Loucy (cell line): Measurements from ENCODE around the gene PCDH10.

ENCODE experiments used
- H2AFZ ChIP-seq: fragments of 200-600 bp; sonication (generic); 2 replicates; pipeline ENCODE4 v1.6.0; 2016; ENCODE audit warnings: antibody characterized with exemption, mild to moderate bottlenecking, low read length, moderate library complexity
- H3F3A ChIP-seq: fragments of 200-600 bp; 2 replicates; pipeline ENCODE4 v1.6.0; 2016; ENCODE audit warnings: antibody characterized with exemption, low read depth, mild to moderate bottlenecking
- H3K27me3 ChIP-seq: fragments of 200-600 bp; sonication (generic); 2 replicates; pipeline ENCODE4 v1.6.1; 2014; ENCODE audit warnings: low read length, mild to moderate bottlenecking; ENCODE audit not compliant: insufficient read depth, poor library complexity, severe bottlenecking
- H3K36me3 ChIP-seq: fragments of 200-600 bp; sonication (generic); 2 replicates; pipeline ENCODE4 v1.6.1; 2016; ENCODE audit warnings: low read length; ENCODE audit not compliant: insufficient read depth
- H3K4me1 ChIP-seq: fragments of 200-600 bp; sonication (generic); 2 replicates; pipeline ENCODE4 v1.5.1; 2014; ENCODE audit warnings: low read length, mild to moderate bottlenecking; ENCODE audit not compliant: insufficient read depth, poor library complexity, severe bottlenecking
- H3K4me2 ChIP-seq: fragments of 200-600 bp; sonication (generic); 2 replicates; pipeline ENCODE4 v1.6.0; 2014; ENCODE audit warnings: antibody characterized with exemption, low read length, low read depth, mild to moderate bottlenecking; ENCODE audit not compliant: poor library complexity, severe bottlenecking
- H3K4me3 ChIP-seq: fragments of 200-600 bp; sonication (generic); 2 replicates; pipeline ENCODE4 v1.5.1; 2014; ENCODE audit warnings: low read length, mild to moderate bottlenecking, mixed read lengths; ENCODE audit not compliant: poor library complexity, severe bottlenecking
- H3K79me2 ChIP-seq: fragments of 200-600 bp; sonication (generic); 2 replicates; pipeline ENCODE4 v1.6.1; 2014; ENCODE audit warnings: low read length; ENCODE audit not compliant: insufficient read depth
- H3K9ac ChIP-seq: fragments of 200-600 bp; sonication (generic); 2 replicates; pipeline ENCODE4 v1.6.0; 2014; ENCODE audit warnings: mild to moderate bottlenecking, low read depth, low read length, moderate library complexity; ENCODE audit not compliant: poor library complexity, severe bottlenecking
- H3K9me2 ChIP-seq: fragments of 200-600 bp; sonication (generic); replicated peaks from 2 replicates; pipeline ENCODE4 v1.6.1; 2016; ENCODE audit warnings: low read depth, low read length, mixed read lengths
- H3K9me3 ChIP-seq: fragments of 200-600 bp; sonication (generic); 2 replicates; pipeline ENCODE4 v1.6.1; 2014; ENCODE audit warnings: mild to moderate bottlenecking, antibody characterized with exemption, low read length, low read depth; ENCODE audit not compliant: insufficient read depth
- H4K20me1 ChIP-seq: fragments of 200-600 bp; sonication (generic); 2 replicates; pipeline ENCODE4 v1.6.0; 2014; ENCODE audit warnings: antibody characterized with exemption, low read length, mild to moderate bottlenecking; ENCODE audit not compliant: insufficient read depth, poor library complexity, severe bottlenecking
- CTCF ChIP-seq: fragments of 200-600 bp; sonication (generic); conservative IDR thresholded peaks from 2 replicates; pipeline ENCODE4 v1.5.1; 2014; ENCODE audit warnings: mild to moderate bottlenecking, antibody characterized with exemption, low read length
- EZH2phosphoT487 ChIP-seq: fragments of 200-600 bp; IDR thresholded peaks from 2 replicates; pipeline ENCODE4 v1.6.1; 2018; ENCODE audit warnings: antibody characterized with exemption, mild to moderate bottlenecking, moderate library complexity, borderline replicate concordance

The PCDH10 gene

GRCh38 chr4:133112641-133113040 lies 36.5 kb upstream of the PCDH10 start:
- Histone ChIP-seq H3K36me3 (no peaks in the 10 kb centered on the region), H3F3A (no peaks in the 10 kb centered on the region), H3K9ac (no peak overlapping the region), H3K9me2 (no peaks in the 10 kb centered on the region), H3K9me3 (no peaks in the 10 kb centered on the region), H3K4me1 (no peaks in the 10 kb centered on the region), H3K4me2 (no peak overlapping the region), H4K20me1 (no peaks in the 10 kb centered on the region), H2AFZ (no peak overlapping the region), H3K4me3 (no peak overlapping the region), H3K79me2 (no peaks in the 10 kb centered on the region), H3K27me3 (no peaks in the 10 kb centered on the region)
- TF ChIP-seq EZH2phosphoT487 (no peak), CTCF (no peak)

GRCh38 chr4:133124746-133125145 lies 24.3 kb upstream of the PCDH10 start:
- Histone ChIP-seq H3K9me2 (no peaks in the 10 kb centered on the region), H3K4me2 (no peak overlapping the region), H2AFZ (no peak overlapping the region), H3K9me3 (no peaks in the 10 kb centered on the region), H3F3A (no peaks in the 10 kb centered on the region), H3K9ac (no peak overlapping the region), H3K79me2 (no peaks in the 10 kb centered on the region), H3K36me3 (no peaks in the 10 kb centered on the region), H3K4me3 (no peak overlapping the region), H3K27me3 (no peaks in the 10 kb centered on the region), H4K20me1 (no peaks in the 10 kb centered on the region), H3K4me1 (no peaks in the 10 kb centered on the region)
- no peak for TF ChIP-seq EZH2phosphoT487
- TF ChIP-seq CTCF = no peak

GRCh38 chr4:133127500-133127899 lies 21.6 kb upstream of the PCDH10 start:
- Histone ChIP-seq H3K27me3 (no peaks in the 10 kb centered on the region), H4K20me1 (no peaks in the 10 kb centered on the region), H3K9ac (no peak overlapping the region), H2AFZ (no peak overlapping the region), H3F3A (no peaks in the 10 kb centered on the region), H3K4me3 (no peak overlapping the region), H3K4me2 (no peak overlapping the region), H3K9me3 (no peaks in the 10 kb centered on the region), H3K36me3 (no peaks in the 10 kb centered on the region), H3K9me2 (no peaks in the 10 kb centered on the region), H3K4me1 (peaks cover 12% of the 10 kb centered on the region), H3K79me2 (no peaks in the 10 kb centered on the region)
- TF ChIP-seq EZH2phosphoT487 = no peak
- no peak for TF ChIP-seq CTCF
